ENCODE results near the gene ZNF407. TPM values are rescaled to one million over a fixed set of nuclear protein-coding genes. Genes with fewer than 3 reads are reported as not detected.

The ZNF407 gene
- total and polyA plus RNA-seq, 11 donors, result 3.8 to 14.7 (median 11.5) TPM

- WGBS, 4 donors, result 66 to 77% (median 69%) methylated on average over 7 of the region's 7 CpGs
- Histone ChIP-seq H3K4me3 (no peak overlapping the region), H3K9me3 (peaks cover 0 to 8% (median 0%) of the 10 kb centered on the region in 12 donors), H3K36me3 (no peaks in the 10 kb centered on the region), H3K27me3 (no peaks in the 10 kb centered on the region), H3K4me1 (peaks cover 0 to 8% (median 0%) of the 10 kb centered on the region in 12 donors), H3K27ac (no peak overlapping the region)
- intact Hi-C loops (cut with DNase I), result no loop called here
- ATAC-seq (no peak), DNase-seq (no peak)
- TF ChIP-seq CTCF (IDR thresholded peaks at IDR 0.05), result peak in 1 of 12 donors; percentile 8
- no peak for TF ChIP-seq POLR2A (IDR thresholded peaks at IDR 0.05)
Measured at GRCh38 chr18:74567822-74568221, 29.8 kb upstream of the ZNF407 start.

DNA sequence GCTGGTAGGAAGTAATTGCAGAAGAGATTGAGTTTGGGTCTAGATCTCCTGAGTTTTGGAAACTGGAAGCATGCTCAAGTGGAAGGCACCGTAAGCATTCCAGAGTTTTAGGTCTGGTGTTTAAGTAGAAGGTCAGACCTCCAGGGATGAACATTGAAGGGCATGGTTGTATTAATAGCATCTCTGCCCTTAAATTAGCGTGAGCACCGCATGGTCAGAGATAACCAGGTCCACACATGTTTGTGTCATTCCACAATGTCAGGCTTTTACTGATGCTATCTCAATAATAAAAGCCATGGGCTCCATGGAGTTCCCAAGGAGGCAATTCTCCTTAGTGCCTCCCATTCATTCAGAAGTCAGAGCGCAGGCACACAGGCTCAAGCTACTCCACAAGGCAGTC, 28.3 kb upstream of the ZNF407 start:
- Histone ChIP-seq H3K27ac (no peak overlapping the region), H3K4me3 (no peak overlapping the region), H3K36me3 (no peaks in the 10 kb centered on the region), H3K9me3 (peaks cover 0 to 8% (median 0%) of the 10 kb centered on the region in 12 donors), H3K4me1 (peaks cover 0 to 8% (median 0%) of the 10 kb centered on the region in 12 donors), H3K27me3 (no peaks in the 10 kb centered on the region)
- TF ChIP-seq CTCF (IDR thresholded peaks at IDR 0.05), result no peak
- no peak for TF ChIP-seq POLR2A (IDR thresholded peaks at IDR 0.05)
- 57 to 69% (median 63%) methylated on average over 4 of the region's 4 CpGs for WGBS, 4 donors
- ATAC-seq (peak in 3 of 4 donors; percentile 32 to 60 (median 56)), DNase-seq (no peak)
- intact Hi-C loops (cut with DNase I), result no loop called here

DNA sequence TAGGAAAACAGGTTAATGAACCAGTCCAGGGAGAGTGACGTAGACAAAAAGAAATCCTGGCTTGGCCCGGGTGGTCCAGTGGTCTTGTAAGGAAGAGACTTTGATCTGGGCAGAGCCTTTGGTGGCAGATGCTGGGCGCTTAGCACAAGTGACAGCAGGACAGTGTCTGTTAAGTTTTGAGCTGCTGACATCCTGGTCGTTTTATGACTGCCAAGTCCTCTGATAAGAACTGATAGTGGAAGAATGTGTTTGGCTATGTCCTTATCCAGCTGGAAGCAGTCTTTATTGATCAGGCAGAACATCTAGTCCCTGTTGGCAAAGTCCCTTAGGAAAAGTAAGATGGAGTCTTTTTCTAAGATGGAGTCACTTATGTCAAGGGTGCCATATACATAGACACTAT, 27.4 kb upstream of the ZNF407 start:
- intact Hi-C loops (cut with DNase I), result no loop called here
- H3K9me3 ChIP-seq, result peaks cover 0 to 8% (median 0%) of the 10 kb centered on the region in 12 donors
- TF ChIP-seq POLR2A (IDR thresholded peaks at IDR 0.05), result no peak
- no peak for TF ChIP-seq CTCF (IDR thresholded peaks at IDR 0.05)
- no peaks in the 10 kb centered on the region for H3K27me3 ChIP-seq
- ATAC-seq (peak; percentile 12 to 47 (median 26)), DNase-seq (no peak)
- H3K27ac ChIP-seq, result no peak overlapping the region
- H3K4me1 ChIP-seq, result peaks cover 0 to 8% (median 0%) of the 10 kb centered on the region in 12 donors
- H3K36me3 ChIP-seq, result no peaks in the 10 kb centered on the region
- WGBS, 4 donors, result 27 to 39% (median 35%) methylated on average over 4 of the region's 4 CpGs
- H3K4me3 ChIP-seq, result no peak overlapping the region

GRCh38 chr18:74571895-74572680, 25.6 kb upstream of the ZNF407 start:
- peak in 3 of 4 donors; percentile 39 to 77 (median 70) for ATAC-seq
- 58 to 78% (median 66%) methylated on average over 12 of the region's 12 CpGs for WGBS, 4 donors
- peak in 2 of 5 donors; percentile 59 to 65 for DNase-seq

More at GRCh38 chr18:74571895-74572680, 25.6 kb upstream of the ZNF407 start:
- intact Hi-C loops (cut with DNase I), result no loop called here
- Histone ChIP-seq H3K4me3 (no peak overlapping the region), H3K9me3 (no peaks in the 10 kb centered on the region), H3K27me3 (no peaks in the 10 kb centered on the region), H3K36me3 (no peaks in the 10 kb centered on the region), H3K4me1 (peaks cover 0 to 8% (median 0%) of the 10 kb centered on the region in 12 donors), H3K27ac (no peak overlapping the region)
- TF ChIP-seq POLR2A (IDR thresholded peaks at IDR 0.05) (no peak), CTCF (IDR thresholded peaks at IDR 0.05) (no peak)

All from heart left ventricle (tissue), 16 donors.